HCT116 (cell line): ENCODE data around the gene ZC3H12C.

ENCODE experiments used
- POLR2A ChIP-seq: IDR thresholded peaks from 2 replicates; pipeline ENCODE4 v1.7.0; 2011; ENCODE audit warnings: borderline replicate concordance; ENCODE audit not compliant: insufficient read depth, insufficient read length; ENCODE audit errors: extremely low read depth
- POLR2AphosphoS5 ChIP-seq: IDR thresholded peaks from 2 replicates; pipeline ENCODE4 v1.6.1; 2011; ENCODE audit warnings: mild to moderate bottlenecking, low read depth, low read length, moderate library complexity
- RAD21 ChIP-seq: IDR thresholded peaks from 2 replicates; pipeline ENCODE4 v1.6.1; 2012; ENCODE audit warnings: low read depth, mild to moderate bottlenecking
- SRF ChIP-seq: IDR thresholded peaks from 2 replicates; pipeline ENCODE4 v1.6.1; 2012; ENCODE audit warnings: low read depth
- TF ChIP-seq, protein P1 (sequence below), 3 experiments: fragments of 200-600 bp in 1 of 3; sonication (generic) in 1 of 3; IDR thresholded peaks in 2 of 3; conservative IDR thresholded peaks in 1 of 3; 2 replicates each; pipeline ENCODE4 v1.5.1; 2012 to 2017; ENCODE audit warnings: low read depth in 2 of 3, low read length in 2 of 3, antibody characterized with exemption in 1 of 3, borderline replicate concordance in 1 of 3, control low read depth in 1 of 3, mild to moderate bottlenecking in 1 of 3, mixed read lengths in 1 of 3, mixed run types in 1 of 3, moderate library complexity in 1 of 3; ENCODE audit not compliant: insufficient read depth in 1 of 3
- TF ChIP-seq, protein P2 (sequence below): IDR thresholded peaks from 2 replicates; pipeline ENCODE4 v1.6.1; 2012; ENCODE audit warnings: low read depth

DNA sequence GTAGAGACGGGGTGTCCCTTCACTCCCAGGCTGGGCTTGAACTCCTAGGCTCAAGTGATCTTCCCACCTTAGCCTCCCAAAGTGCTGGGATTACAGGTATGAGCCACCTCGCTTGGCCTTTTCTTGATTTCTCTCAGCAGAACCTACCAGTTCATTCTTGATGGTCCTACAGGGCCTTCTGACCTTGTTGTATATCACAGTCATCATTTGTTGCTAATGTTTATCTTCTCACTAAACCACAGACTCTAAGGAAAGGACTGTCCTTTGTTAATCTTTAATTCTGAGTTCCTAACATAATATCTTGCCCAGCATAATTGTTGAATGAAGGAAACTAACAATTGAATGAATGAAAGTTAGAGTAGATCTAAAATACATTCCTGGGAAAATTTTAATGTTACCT, 22.0 kb upstream of the ZC3H12C start:
- TF ChIP-seq RAD21: no peak
- TF ChIP-seq, protein P1, sequence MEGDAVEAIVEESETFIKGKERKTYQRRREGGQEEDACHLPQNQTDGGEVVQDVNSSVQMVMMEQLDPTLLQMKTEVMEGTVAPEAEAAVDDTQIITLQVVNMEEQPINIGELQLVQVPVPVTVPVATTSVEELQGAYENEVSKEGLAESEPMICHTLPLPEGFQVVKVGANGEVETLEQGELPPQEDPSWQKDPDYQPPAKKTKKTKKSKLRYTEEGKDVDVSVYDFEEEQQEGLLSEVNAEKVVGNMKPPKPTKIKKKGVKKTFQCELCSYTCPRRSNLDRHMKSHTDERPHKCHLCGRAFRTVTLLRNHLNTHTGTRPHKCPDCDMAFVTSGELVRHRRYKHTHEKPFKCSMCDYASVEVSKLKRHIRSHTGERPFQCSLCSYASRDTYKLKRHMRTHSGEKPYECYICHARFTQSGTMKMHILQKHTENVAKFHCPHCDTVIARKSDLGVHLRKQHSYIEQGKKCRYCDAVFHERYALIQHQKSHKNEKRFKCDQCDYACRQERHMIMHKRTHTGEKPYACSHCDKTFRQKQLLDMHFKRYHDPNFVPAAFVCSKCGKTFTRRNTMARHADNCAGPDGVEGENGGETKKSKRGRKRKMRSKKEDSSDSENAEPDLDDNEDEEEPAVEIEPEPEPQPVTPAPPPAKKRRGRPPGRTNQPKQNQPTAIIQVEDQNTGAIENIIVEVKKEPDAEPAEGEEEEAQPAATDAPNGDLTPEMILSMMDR (IDR thresholded peaks at IDR 0.05 in 2 of 3, conservative IDR thresholded peaks at IDR 0.05 in 1 of 3; ENCODE audit: borderline replicate concordance in 1 of 3, insufficient read depth in 1 of 3, low read depth in 2 of 3, low read length in 2 of 3): no peak
- TF ChIP-seq, protein P2, sequence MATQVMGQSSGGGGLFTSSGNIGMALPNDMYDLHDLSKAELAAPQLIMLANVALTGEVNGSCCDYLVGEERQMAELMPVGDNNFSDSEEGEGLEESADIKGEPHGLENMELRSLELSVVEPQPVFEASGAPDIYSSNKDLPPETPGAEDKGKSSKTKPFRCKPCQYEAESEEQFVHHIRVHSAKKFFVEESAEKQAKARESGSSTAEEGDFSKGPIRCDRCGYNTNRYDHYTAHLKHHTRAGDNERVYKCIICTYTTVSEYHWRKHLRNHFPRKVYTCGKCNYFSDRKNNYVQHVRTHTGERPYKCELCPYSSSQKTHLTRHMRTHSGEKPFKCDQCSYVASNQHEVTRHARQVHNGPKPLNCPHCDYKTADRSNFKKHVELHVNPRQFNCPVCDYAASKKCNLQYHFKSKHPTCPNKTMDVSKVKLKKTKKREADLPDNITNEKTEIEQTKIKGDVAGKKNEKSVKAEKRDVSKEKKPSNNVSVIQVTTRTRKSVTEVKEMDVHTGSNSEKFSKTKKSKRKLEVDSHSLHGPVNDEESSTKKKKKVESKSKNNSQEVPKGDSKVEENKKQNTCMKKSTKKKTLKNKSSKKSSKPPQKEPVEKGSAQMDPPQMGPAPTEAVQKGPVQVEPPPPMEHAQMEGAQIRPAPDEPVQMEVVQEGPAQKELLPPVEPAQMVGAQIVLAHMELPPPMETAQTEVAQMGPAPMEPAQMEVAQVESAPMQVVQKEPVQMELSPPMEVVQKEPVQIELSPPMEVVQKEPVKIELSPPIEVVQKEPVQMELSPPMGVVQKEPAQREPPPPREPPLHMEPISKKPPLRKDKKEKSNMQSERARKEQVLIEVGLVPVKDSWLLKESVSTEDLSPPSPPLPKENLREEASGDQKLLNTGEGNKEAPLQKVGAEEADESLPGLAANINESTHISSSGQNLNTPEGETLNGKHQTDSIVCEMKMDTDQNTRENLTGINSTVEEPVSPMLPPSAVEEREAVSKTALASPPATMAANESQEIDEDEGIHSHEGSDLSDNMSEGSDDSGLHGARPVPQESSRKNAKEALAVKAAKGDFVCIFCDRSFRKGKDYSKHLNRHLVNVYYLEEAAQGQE: no peak
- TF ChIP-seq SRF: no peak
- TF ChIP-seq POLR2A: no peak
- no peak for TF ChIP-seq POLR2AphosphoS5
